MM.1S (cell line): ENCODE measurements around the gene MRPL22.

Experiments
- DNase-seq: peaks from one replicate; pipeline ENCODE4 v3.0.0-alpha.2; 2015
- H2AFZ ChIP-seq: fragments of 300-600 bp; sonication (generic); 2 replicates; pipeline ENCODE4 v1.6.0; 2016; ENCODE audit warnings: antibody characterized with exemption, low read length
- H3F3A ChIP-seq: fragments of 300-600 bp; sonication (generic); 2 replicates; pipeline ENCODE4 v1.6.1; 2016; ENCODE audit warnings: mild to moderate bottlenecking, antibody characterized with exemption, low read length, moderate library complexity, mixed read lengths; ENCODE audit not compliant: insufficient read depth
- H3K27ac ChIP-seq: fragments of 300-600 bp; sonication (generic); 2 replicates; pipeline ENCODE4 v1.5.1; 2016; ENCODE audit warnings: mild to moderate bottlenecking, low read length
- H3K27me3 ChIP-seq: fragments of 300-600 bp; sonication (generic); replicated peaks from 2 replicates; pipeline ENCODE4 v1.6.0; 2016; ENCODE audit warnings: low read length; ENCODE audit not compliant: insufficient read depth
- H3K36me3 ChIP-seq: fragments of 300-600 bp; sonication (generic); replicated peaks from 2 replicates; pipeline ENCODE4 v1.6.1; 2016; ENCODE audit warnings: mild to moderate bottlenecking, low read length, mixed read lengths; ENCODE audit not compliant: insufficient read depth
- H3K4me1 ChIP-seq: fragments of 300-600 bp; sonication (generic); 2 replicates; pipeline ENCODE4 v1.6.1; 2016; ENCODE audit warnings: low read length, mixed read lengths
- H3K4me2 ChIP-seq: fragments of 300-600 bp; sonication (generic); 2 replicates; pipeline ENCODE4 v1.6.0; 2016; ENCODE audit warnings: low read depth, low read length
- H3K4me3 ChIP-seq: fragments of 300-600 bp; sonication (generic); 2 replicates; pipeline ENCODE4 v1.5.1; 2016; ENCODE audit warnings: low read length, mixed read lengths
- H3K79me2 ChIP-seq: fragments of 300-600 bp; sonication (generic); 2 replicates; pipeline ENCODE4 v1.6.1; 2016; ENCODE audit warnings: mixed run types, low read length, mixed read lengths
- H3K9ac ChIP-seq: fragments of 300-600 bp; sonication (generic); 2 replicates; pipeline ENCODE4 v1.6.1; 2016; ENCODE audit warnings: low read length, mixed read lengths
- H3K9me2 ChIP-seq: fragments of 300-600 bp; sonication (generic); replicated peaks from 2 replicates; pipeline ENCODE4 v1.6.1; 2016; ENCODE audit warnings: mild to moderate bottlenecking, low read length, mixed read lengths; ENCODE audit not compliant: insufficient read depth
- H3K9me3 ChIP-seq: fragments of 300-600 bp; sonication (generic); replicated peaks from 2 replicates; pipeline ENCODE4 v1.6.1; 2016; ENCODE audit warnings: mild to moderate bottlenecking, low read length, mixed read lengths; ENCODE audit not compliant: insufficient read depth
- H4K20me1 ChIP-seq: fragments of 300-600 bp; sonication (generic); 2 replicates; pipeline ENCODE4 v1.6.1; 2016; ENCODE audit warnings: mild to moderate bottlenecking, low read length, moderate library complexity, mixed read lengths; ENCODE audit not compliant: insufficient read depth
- CTCF ChIP-seq: fragments of 300-600 bp; sonication (generic); IDR thresholded peaks from 2 replicates; pipeline ENCODE4 v1.5.1; 2016; ENCODE audit warnings: antibody characterized with exemption, low read length, mixed read lengths
- EZH2 ChIP-seq: fragments of 300-600 bp; sonication (generic); optimal IDR thresholded peaks from 2 replicates; pipeline ENCODE3; 2017; ENCODE audit warnings: low read depth, mild to moderate bottlenecking, antibody characterized with exemption, low read length, mixed read lengths
- EZH2phosphoT487 ChIP-seq: fragments of 300-600 bp; sonication (generic); IDR thresholded peaks from 2 replicates; pipeline ENCODE4 v1.6.1; 2018; ENCODE audit warnings: antibody characterized with exemption, low read length

MRPL22 gene

GRCh38 chr5:154895606-154896561 is 45.0 kb upstream of the MRPL22 start:
- Histone ChIP-seq H3K9me3 (no peaks in the 10 kb centered on the region; the same call in 1 of the 2 replicates), H4K20me1 (no peaks in the 10 kb centered on the region), H3K27ac (no peak overlapping the region), H3K9ac (no peak overlapping the region), H3K27me3 (no peaks in the 10 kb centered on the region), H2AFZ (no peak overlapping the region), H3K4me3 (no peak overlapping the region), H3F3A (no peaks in the 10 kb centered on the region), H3K9me2 (no peaks in the 10 kb centered on the region), H3K36me3 (peaks cover 11% of the 10 kb centered on the region), H3K4me2 (no peak overlapping the region), H3K79me2 (no peaks in the 10 kb centered on the region), H3K4me1 (no peaks in the 10 kb centered on the region)
- no peak for DNase-seq
- no peak for TF ChIP-seq EZH2

- Histone ChIP-seq H3K9ac (no peak overlapping the region), H3K9me2 (no peaks in the 10 kb centered on the region), H3K27ac (no peak overlapping the region), H3K79me2 (no peaks in the 10 kb centered on the region), H3F3A (no peaks in the 10 kb centered on the region), H3K4me3 (no peak overlapping the region), H3K36me3 (peaks cover 11% of the 10 kb centered on the region), H3K4me2 (no peak overlapping the region), H4K20me1 (no peaks in the 10 kb centered on the region), H3K9me3 (no peaks in the 10 kb centered on the region; the same call in 1 of the 2 replicates), H3K4me1 (no peaks in the 10 kb centered on the region), H2AFZ (no peak overlapping the region), H3K27me3 (no peaks in the 10 kb centered on the region)
- no peak for DNase-seq
- no peak for TF ChIP-seq EZH2
- TF ChIP-seq CTCF: no peak
- TF ChIP-seq EZH2phosphoT487: no peak
Observed at GRCh38 chr5:154896562-154897165, 44.2 kb upstream of the MRPL22 start.

GRCh38 chr5:154898210-154898609 is 42.7 kb upstream of the MRPL22 start:
- Histone ChIP-seq H2AFZ (no peak overlapping the region), H3K4me2 (no peak overlapping the region), H3K27ac (no peak overlapping the region), H3K9ac (no peak overlapping the region), H3K27me3 (no peaks in the 10 kb centered on the region), H3K9me3 (no peaks in the 10 kb centered on the region; the same call in 1 of the 2 replicates), H3F3A (no peaks in the 10 kb centered on the region), H3K36me3 (peaks cover 18% of the 10 kb centered on the region), H3K4me3 (no peak overlapping the region), H3K4me1 (no peaks in the 10 kb centered on the region), H4K20me1 (no peaks in the 10 kb centered on the region), H3K9me2 (no peaks in the 10 kb centered on the region), H3K79me2 (no peaks in the 10 kb centered on the region)
- TF ChIP-seq EZH2phosphoT487 (no peak), CTCF (no peak), EZH2 (no peak)
- DNase-seq: no peak
